ENCODE results near the gene KCNG4. TPM values are rescaled to one million over a fixed set of nuclear protein-coding genes. Genes with fewer than 3 reads are reported as not detected.

KCNG4 gene
- total and polyA plus RNA-seq, 10 of the 15 experiments (the other 5 are each of a cell fraction or from before 2014, with no cell fraction given), result not detected

GRCh38 chr16:84244728-84245127, 4.9 kb upstream of the KCNG4 start:
- Histone ChIP-seq H3K36me3 (ENCODE audit: control insufficient read depth in 2 of 2, insufficient read depth in 2 of 2, low read length in 1 of 2) (no peaks in the 10 kb centered on the region), H3K4me2 (ENCODE audit: control insufficient read depth, insufficient read depth) (no peak overlapping the region), H3K27ac (ENCODE audit: control insufficient read depth, insufficient read depth) (no peak overlapping the region), H4K20me1 (ENCODE audit: control insufficient read depth, insufficient read depth) (no peaks in the 10 kb centered on the region), H3K4me3 (no peak overlapping the region), H2AFZ (ENCODE audit: control insufficient read depth, low read depth, low read length) (no peak overlapping the region), H3K9ac (ENCODE audit: control insufficient read depth, insufficient read depth, low read length) (no peak overlapping the region), H3K4me1 (ENCODE audit: control insufficient read depth, insufficient read depth, low read length) (no peaks in the 10 kb centered on the region), H3K9me3 (replicated peaks; ENCODE audit: control insufficient read depth, insufficient read depth, low read length) (no peaks in the 10 kb centered on the region; the same call in 2 of the 3 replicates), H3K27me3 (replicated peaks in 1 of 2; ENCODE audit: control insufficient read depth in 2 of 2, insufficient read depth in 2 of 2, low read length in 1 of 2) (peaks cover 2% of the 10 kb centered on the region in 2 experiments; a peak in 2 of 4 replicates), H3K79me2 (ENCODE audit: control insufficient read depth, insufficient read depth, low read length) (no peaks in the 10 kb centered on the region)
- WGBS (ENCODE audit: insufficient coverage, insufficient replicate concordance, low lambda C conversion rate, missing lambda C conversion rate), result 50% methylated on average over 2 of the region's 2 CpGs
- ATAC-seq, result no peak
- no peak for FAIRE-seq
- TF ChIP-seq PBX3 (IDR thresholded peaks at IDR 0.05; ENCODE audit: insufficient replicate concordance, low read depth, low read length) (no peak), BHLHE40 (IDR thresholded peaks at IDR 0.05; ENCODE audit: borderline replicate concordance in 1 of 2, low read depth in 2 of 2, low read length in 1 of 2) (no peak), GABPA (IDR thresholded peaks at IDR 0.05; ENCODE audit: low read depth) (no peak), RELB (IDR thresholded peaks at IDR 0.05; ENCODE audit: low read depth) (no peak), HDAC2 (IDR thresholded peaks at IDR 0.05) (no peak), ZNF622 (IDR thresholded peaks at IDR 0.05) (no peak), NR2C1 (IDR thresholded peaks at IDR 0.05) (no peak), BMI1 (IDR thresholded peaks at IDR 0.05; ENCODE audit: borderline replicate concordance) (no peak), GATAD2B (conservative IDR thresholded peaks at IDR 0.05; ENCODE audit: low read depth) (no peak), TCF7 (IDR thresholded peaks at IDR 0.05; ENCODE audit: borderline replicate concordance) (no peak), POLR2AphosphoS2 (IDR thresholded peaks at IDR 0.05; ENCODE audit: low read depth, low read length) (no peak), PAX5 (IDR thresholded peaks at IDR 0.05; ENCODE audit: borderline replicate concordance, low read depth, low read length) (no peak), ZNF207 (IDR thresholded peaks at IDR 0.05; ENCODE audit: borderline replicate concordance) (no peak)
- intact Hi-C loops (cut with micrococcal nuclease; ENCODE audit: unreplicated experiment) (no loop called here), in situ Hi-C loops (cut with MboI) (no loop called here)
- CTCF ChIA-PET, result no interaction called here
- SMC1A ChIA-PET (ENCODE audit: uncharacterized antibody, unreplicated experiment), result no interaction called here
- POLR2A ChIA-PET, result no interaction called here
- RAD21 ChIA-PET (ENCODE audit: unreplicated experiment), result no interaction called here
- BruUV-seq (replicated peaks), result no TSS peak
- DNase-seq (ENCODE audit: low read depth, low spot score), result no peak

All from GM12878 (cell line).